ENCODE results near the gene DNAH5. TPM values are rescaled to one million over a fixed set of nuclear protein-coding genes. Genes with fewer than 3 reads are reported as not detected.

The DNAH5 gene
- total and polyA plus RNA-seq, 8 donors: 0.61 to 9.8 (median 2.7) TPM

GRCh38 chr5:13943676-13944075 lies 812 bp downstream of the DNAH5 start:
- DNase-seq (no peak), ATAC-seq (no peak)
- Histone ChIP-seq H3K36me3 (no peaks in the 10 kb centered on the region), H3K4me3 (no peak overlapping the region), H3K9me3 (no peaks in the 10 kb centered on the region), H3K27ac (no peak overlapping the region), H3K27me3 (no peaks in the 10 kb centered on the region), H3K4me1 (no peaks in the 10 kb centered on the region)
- intact Hi-C loops (cut with DNase I): no loop called here
- TF ChIP-seq CTCF (IDR thresholded peaks at IDR 0.05): no peak

- no peak for ATAC-seq
- no peak for TF ChIP-seq CTCF (IDR thresholded peaks at IDR 0.05)
- Histone ChIP-seq H3K27me3 (no peaks in the 10 kb centered on the region), H3K9me3 (no peaks in the 10 kb centered on the region), H3K27ac (no peak overlapping the region), H3K36me3 (no peaks in the 10 kb centered on the region), H3K4me1 (no peaks in the 10 kb centered on the region), H3K4me3 (no peak overlapping the region)
- intact Hi-C loops (cut with DNase I): no loop called here
- DNase-seq: no peak
These were observed 3.0 kb downstream of the DNAH5 start for GRCh38 chr5:13941468-13941867.

GRCh38 chr5:13939638-13940037 lies 4.8 kb downstream of the DNAH5 start:
- Histone ChIP-seq H3K4me3 (no peak overlapping the region), H3K36me3 (no peaks in the 10 kb centered on the region), H3K27ac (no peak overlapping the region), H3K9me3 (peaks cover 0 to 5% of the 10 kb centered on the region in 2 donors), H3K27me3 (no peaks in the 10 kb centered on the region), H3K4me1 (no peaks in the 10 kb centered on the region)
- no peak for TF ChIP-seq CTCF (IDR thresholded peaks at IDR 0.05)
- ATAC-seq: no peak
- no peak for DNase-seq
- intact Hi-C loops (cut with DNase I): no loop called here

GRCh38 chr5:13934921-13935320 lies 9.6 kb downstream of the DNAH5 start:
- ATAC-seq: no peak
- Histone ChIP-seq H3K36me3 (no peaks in the 10 kb centered on the region), H3K4me3 (no peak overlapping the region), H3K27me3 (no peaks in the 10 kb centered on the region), H3K9me3 (peaks cover 0 to 18% of the 10 kb centered on the region in 2 donors), H3K27ac (no peak overlapping the region), H3K4me1 (no peaks in the 10 kb centered on the region)
- TF ChIP-seq CTCF (IDR thresholded peaks at IDR 0.05): no peak
- intact Hi-C loops (cut with DNase I): no loop called here
- no peak for DNase-seq

- H3K9me3 ChIP-seq: peaks cover 0 to 18% of the 10 kb centered on the region in 2 donors
- TF ChIP-seq CTCF (IDR thresholded peaks at IDR 0.05): no peak
- H3K27ac ChIP-seq: no peak overlapping the region
- intact Hi-C loops (cut with DNase I): no loop called here
- H3K4me3 ChIP-seq: no peak overlapping the region
- ATAC-seq: no peak
- no peaks in the 10 kb centered on the region for H3K27me3 ChIP-seq
- H3K4me1 ChIP-seq: no peaks in the 10 kb centered on the region
- H3K36me3 ChIP-seq: no peaks in the 10 kb centered on the region
- DNase-seq: no peak
These were observed 10.4 kb downstream of the DNAH5 start for GRCh38 chr5:13934125-13934524.

All from left lung (tissue), 10 donors.